ENCODE data around the gene TNS4.
A peak's percentile ranks its signal among the peaks of the same experiment; 100 is the strongest.

TNS4 gene

DNA sequence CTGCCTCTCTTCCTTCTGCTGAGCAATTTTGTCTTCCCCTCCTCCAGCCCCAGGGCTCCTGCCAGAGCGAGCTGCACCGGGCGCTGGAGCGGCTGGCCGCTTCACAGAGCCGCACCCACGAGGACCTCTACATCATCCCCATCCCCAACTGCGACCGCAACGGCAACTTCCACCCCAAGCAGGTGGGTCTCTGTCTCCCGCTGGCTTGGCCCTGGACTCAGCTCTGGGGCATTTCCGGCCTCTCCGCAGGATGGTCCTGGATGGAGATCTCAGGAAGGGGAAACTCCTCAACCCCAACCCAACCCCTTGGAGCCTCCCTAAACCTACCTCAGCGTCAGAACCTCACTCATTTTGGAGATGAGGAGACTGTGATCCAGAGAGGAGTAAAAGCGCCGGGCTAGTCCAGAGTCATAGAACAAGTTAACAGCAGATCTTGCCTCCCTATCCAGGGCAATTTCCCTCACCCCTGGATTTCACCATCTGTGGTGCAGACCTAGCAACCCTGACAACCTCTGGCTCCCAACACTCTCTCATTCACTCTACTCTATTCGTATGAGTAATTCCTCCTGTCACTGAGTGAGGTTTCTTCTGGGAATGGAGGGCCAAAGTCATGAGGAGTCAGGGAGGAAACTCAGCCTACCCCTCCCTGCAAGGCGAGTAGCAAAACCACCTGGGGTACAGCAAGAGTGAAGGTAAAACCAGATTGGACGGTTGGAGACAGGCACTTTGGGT is 47.4 kb downstream of the TNS4 start:
- no peak for DNase-seq

DNA sequence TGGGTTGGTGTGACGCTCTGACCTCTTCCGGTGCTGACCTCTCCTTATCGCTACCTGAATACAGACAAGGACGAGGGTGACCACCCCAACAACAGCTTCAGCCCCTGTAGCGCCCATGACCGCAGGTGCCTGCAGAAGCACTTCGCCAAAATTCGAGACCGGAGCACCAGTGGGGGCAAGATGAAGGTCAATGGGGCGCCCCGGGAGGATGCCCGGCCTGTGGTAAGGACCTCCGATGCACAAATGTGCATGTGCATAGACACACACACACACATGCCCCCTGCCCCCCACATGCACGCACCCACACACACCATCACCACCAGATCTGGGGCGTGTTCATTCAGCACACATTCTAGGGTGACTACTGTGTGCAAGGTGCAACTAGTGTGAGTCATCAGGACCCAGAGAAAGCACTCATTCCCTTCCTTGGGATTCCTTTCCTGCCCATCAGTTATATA is 48.5 kb downstream of the TNS4 start:
- DNase-seq, result no peak

DNA sequence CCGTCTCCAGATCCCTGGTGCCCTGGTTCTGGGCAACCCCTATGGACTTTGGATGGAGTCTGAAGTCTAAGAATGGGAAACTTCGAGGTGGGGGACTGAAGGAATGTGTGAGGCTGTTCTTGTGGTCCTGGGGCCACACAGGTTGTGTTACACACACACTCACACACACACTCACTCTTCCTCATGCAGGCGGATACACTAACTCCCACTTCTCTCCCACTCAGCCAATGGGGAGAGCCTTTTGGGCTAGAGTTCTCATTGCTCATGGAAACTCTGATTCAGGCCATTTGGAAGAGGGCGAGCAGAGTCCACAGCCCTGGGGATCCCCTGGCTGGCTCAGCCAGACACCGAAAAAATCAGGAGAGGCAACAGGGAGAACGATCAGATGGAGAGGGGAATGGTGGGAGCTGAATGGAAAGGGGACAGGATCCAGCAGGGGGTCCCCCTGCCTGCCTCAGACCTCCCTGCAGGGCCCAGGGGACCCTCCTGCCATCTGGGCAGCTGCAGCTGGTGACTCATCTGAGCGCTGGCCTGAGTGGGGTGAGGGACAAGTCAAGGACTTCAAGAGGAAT is 49.1 kb downstream of the TNS4 start:
- no peak for DNase-seq

DNA sequence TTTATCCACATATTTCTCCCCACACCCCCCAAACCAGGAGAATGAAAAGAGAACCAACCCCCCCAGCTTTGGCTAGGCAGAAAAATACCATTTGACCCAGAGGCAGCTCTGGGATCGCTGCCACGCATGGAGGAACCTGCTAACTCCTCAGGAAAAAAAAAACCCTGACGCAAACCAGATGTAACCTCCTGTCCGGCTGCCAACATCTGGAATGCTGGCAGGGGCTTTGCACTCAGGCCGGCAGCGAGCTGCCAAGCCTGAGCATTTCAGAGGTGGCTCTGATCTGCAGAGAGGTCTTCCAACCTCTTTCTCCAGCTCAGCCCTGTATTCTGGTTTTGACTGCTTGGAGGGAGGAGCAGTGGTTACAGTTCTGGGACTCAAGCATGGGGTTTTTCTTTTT is 50.0 kb downstream of the TNS4 start:
- DNase-seq, result no peak

DNA sequence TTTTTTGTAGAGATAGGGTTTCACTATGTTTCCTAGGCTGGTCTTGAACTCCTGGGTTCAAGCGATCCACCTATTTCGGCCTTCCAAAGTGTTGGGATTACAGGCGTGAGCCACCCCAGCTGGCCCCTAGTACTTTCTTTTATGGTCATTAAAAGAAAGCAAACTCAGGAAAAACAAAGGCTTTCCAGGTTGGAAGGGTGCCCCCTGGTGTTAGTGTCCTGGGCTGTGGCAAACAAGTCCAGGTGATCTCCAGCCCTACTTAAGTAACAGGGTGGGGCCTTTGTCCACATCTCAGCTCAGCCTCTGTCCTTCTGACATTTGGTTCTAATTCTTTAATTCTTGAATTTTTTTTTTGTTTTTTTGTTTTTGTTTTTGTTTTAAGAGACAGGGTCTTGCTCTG is 51.2 kb downstream of the TNS4 start:
- no peak for DNase-seq

DNA sequence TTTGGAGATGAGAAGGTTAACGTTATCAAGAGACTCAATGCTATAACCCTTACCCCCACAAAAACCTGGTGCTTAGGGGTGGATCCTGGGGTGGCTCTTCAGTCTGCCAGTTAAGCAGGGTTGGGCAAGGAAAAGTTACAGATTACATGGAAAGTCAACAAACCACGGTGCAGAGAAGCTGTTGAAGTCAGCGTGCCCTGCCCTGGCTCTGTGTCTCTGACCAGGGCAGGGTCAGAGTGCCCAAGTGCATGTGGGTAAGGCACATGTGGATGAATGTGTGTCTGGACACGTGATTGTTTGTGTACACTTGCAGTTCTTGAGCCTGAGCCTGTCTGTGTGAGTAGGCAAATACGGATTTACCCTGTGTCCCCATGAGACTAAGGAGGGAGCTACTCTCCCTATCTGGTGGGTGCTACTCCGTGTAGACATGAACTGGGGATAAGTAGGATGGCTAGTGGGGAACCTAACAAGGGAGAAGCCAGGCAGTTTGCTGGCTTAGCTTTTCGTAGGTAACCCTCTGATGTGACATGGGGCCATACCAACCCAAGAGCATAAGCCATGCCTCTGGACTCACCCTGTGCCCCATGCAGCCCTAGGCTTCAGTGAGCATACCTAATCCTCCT is 52.7 kb downstream of the TNS4 start:
- peak; percentile 55 for DNase-seq

DNA sequence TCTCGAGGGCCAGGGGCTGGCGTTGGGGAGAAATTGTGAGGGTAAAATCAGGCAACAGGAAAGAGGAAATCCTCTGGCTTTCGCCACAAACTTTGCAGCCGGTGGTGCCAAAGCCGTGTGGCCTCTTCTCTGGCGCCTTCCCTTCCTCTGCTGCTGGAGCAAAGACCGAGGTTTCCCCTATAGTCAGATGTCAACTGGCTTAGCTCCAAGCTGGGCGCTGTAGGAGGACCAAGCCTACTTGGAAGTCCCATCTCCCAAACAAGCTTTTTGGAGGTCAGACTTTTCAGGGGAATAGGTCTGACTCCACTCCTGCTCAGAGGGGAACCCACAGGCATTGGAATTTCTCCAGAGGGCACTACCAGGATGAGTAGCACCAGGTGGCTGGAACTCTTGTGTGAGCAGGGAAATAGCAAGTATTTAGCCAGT is 53.2 kb downstream of the TNS4 start:
- DNase-seq, result no peak

DNA sequence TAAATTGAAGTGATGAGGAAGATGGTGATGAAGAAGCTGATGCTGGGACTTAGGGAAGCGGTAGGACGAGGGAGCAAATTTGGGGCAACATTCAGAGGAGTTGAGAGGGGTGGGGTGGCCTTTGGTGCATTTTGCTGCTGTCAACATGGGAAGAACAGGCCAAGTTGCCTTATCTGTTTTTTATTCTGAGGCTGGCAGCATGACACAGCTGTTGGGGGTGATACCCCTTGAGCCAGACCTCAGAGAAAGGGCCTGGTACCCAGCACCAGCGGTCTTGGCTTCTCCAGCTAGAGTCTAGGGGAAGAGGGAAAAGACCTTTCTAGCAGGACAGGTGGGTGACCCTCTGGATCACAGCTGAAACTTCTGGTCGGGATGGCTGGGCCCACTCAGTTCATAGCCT is 53.6 kb downstream of the TNS4 start:
- DNase-seq, result no peak

DNA sequence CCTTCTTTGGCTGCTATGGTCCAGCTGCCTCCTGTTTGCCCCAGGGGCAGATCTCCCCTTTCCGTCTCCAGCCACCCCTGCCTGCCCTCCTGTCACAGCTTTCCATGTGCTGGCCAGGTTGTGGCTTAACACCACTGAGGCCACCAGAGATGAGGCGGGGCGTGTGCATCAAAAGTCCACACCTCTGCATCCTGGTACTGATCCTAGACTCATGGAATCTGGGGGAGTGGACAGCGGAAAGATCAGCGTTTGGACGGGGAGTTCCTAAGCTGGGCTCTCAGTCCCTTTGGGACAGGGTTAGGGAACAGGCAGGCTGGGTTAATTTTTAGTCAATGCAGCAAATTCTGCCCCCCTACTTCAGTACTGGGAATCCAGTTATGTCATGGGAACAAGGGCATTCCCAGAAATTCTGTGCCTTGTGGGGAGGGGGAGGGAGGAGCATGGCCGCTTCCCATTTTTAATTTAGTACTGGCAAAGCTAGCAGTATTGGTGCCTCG is 54.2 kb downstream of the TNS4 start:
- no peak for DNase-seq

DNA sequence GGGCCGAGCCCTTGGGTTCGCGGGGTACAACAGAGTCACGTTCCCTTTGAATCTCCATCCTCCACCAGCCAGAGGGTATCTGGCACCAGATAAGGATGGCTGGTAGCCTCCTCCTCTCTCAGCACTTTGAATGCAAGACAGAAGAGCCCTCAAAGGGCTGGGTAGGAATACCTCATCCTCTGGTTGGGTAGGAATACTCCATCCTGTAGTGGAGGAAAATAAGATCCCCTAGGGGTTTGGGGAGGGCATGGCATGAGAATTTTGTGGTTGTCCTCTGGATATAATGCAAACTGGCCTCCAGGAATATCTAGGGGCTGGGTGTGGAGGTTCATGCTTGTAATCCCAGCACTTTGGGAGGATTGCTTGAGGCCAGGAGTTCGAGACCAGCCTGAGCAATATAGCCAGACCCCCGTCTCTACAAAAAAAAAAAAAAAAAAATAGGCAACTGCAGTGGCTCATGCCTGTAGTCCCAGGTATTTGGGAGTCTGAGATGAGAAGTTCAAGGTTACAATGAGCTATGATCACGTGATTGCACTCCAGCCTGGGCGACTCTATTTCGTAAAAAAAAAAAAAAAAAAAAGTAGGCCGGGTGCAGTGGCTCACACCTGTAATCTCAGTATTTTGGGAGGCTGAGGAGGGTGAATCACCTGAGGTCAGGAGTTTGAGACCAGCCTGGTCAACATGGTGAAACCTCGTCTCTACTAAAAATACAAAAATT is 55.5 kb downstream of the TNS4 start:
- no peak for DNase-seq

DNA sequence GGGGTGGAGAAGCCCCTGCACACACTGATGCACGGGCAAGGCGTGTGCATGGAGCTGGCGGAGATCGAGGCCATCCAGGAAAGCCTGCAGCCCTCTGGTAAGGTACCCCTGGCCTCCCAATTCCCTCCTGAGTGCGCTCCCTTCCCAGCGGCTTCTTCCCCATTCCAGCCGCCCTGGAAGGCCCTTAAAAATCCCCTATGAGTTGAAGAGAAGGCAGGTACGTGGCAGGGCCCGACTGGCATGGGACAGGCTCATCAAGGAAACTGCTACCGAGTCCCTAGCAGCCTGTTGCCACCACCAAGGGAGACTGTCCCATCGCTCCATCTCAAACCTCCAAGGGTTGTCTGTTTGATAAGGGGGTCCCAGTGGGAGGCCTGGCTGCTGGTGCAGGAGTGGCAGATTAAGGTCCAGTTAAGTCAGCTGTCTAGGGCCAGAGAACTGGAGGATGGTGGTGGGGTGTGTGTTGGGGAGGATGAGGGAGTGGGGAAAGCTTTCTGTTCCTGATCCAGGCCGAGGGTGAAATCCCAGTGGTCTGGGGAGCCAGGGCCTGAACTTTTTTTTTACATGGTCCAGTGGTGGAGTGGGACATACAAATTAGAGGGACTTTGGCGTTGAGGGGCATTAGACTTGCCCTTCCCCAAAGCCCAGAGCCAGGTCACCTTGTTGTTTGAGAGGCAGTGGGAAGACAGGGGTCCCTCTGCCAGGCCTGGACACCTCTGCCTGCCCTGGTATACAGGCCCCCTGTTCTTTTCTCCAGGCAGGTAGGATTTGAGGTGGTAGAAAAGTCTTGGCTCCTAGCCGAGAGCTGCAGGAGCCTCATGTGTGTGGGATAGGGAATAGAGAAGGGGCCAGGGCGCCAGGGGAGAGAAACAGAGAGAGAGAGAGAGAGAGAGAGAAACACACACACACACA is 57.2 kb downstream of the TNS4 start:
- DNase-seq, result no peak

DNA sequence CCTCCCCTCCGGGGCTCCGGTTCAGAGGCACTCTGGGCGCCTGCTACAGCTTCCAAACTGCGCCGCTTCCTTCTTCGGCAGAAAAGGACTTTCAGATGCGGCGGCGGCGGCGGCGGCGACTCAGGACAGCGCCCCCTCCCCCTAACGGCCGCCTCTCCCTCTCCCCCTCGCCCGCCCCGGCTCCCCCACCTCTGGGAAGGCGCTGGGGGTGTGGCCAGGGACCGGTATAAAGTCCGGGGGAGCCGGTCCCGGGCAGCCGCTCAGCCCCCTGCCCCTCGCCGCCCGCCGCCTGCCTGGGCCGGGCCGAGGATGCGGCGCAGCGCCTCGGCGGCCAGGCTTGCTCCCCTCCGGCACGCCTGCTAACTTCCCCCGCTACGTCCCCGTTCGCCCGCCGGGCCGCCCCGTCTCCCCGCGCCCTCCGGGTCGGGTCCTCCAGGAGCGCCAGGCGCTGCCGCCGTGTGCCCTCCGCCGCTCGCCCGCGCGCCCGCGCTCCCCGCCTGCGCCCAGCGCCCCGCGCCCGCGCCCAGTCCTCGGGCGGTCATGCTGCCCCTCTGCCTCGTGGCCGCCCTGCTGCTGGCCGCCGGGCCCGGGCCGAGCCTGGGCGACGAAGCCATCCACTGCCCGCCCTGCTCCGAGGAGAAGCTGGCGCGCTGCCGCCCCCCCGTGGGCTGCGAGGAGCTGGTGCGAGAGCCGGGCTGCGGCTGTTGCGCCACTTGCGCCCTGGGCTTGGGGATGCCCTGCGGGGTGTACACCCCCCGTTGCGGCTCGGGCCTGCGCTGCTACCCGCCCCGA is 58.0 kb downstream of the TNS4 start, which contains the start of gene IGFBP4:
IGFBP4 (plus strand) TSS at position 255 of the 792 bp plus-strand sequence; CDS start at position 541, 286 bp downstream.
- no peak for DNase-seq

DNA sequence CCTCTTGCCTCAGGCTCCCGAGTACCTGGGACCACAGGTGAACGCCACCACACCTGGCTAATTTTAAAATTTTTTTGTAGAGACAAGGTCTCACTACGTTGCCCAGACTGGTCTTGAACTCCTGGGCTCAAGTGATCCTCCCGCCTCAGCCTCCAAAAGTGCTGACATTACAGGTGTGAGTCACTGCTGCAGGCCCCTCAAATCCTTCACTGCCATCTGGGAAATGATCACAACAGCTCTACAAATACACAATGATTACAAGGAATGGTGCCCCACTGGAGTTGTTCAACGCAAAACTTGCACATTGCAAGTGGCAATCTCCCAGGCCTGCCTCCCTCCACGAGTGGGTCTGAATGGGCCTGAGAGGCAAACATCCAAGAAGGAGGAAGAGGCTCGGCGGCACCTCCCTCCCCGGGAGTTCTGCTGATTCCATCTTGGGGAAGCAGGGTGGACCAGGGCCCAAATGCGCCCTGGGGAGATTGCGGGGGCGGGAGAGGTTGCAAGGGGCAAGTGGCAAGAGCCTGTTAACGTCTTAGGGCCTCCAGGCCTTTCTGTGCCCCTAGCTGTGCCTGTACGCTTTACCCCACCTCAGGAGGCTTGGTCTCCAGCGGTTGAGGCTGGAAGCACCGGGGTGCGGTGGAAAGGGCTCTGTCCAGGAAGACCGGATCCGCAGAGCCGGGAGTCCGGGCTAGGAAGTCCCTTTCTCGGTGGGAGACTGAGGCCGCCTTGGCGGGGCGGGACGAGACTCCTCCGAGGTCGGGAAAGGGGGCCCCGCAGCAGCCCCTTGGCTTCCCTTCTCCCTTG is 58.8 kb downstream of the TNS4 start:
- peak; percentile 34 for DNase-seq

DNA sequence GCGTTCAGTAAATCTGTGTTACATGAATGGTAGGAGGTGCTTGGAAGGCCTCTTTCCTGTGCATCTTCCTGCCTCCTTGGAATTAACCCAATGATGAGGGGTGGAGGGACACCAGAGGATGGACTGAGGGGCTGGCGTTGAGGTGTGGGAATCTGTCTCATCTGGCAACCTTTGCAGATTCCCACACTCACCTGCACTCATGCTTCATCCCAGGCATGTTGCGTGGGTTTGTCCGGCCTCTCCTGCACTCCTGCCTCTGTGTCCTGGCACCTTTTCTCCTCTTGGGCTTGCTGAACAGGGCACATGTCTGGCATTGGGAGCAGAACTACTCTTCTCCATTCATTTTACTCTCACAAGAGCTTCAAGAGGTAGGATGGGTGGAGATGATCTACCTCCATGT is 61.3 kb downstream of the TNS4 start:
- no peak for DNase-seq

DNA sequence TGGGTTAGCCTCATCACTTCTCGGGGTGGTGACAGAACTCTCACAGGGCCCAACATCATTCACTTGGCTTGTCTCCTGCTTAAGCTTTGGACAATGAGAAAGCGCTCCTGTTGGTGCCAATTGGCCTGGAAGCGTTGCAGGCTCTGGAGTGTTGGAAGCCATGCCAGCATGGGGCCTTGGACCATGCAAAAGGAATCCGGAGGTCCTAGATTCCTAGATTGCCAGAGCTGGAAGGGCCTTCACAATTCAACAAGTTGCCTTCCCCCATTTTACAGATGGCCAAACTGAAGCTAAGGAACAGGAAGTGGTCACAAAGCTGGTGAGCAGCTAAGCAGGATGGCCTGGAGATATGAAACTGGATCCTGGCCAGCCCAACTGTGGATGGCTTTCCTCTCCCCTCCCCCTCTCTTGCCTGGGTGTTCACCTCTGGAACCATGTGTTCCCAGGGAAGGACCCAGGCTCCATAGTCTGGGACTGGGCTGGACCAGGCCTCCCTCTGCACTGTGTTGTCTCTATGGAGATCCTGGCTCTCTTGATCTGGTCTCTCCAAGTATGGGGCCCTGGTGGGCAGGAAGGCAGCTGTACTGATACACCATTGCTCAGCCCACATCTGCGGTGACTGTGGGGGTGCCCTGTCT is 64.2 kb downstream of the TNS4 start:
- no peak for DNase-seq

DNA sequence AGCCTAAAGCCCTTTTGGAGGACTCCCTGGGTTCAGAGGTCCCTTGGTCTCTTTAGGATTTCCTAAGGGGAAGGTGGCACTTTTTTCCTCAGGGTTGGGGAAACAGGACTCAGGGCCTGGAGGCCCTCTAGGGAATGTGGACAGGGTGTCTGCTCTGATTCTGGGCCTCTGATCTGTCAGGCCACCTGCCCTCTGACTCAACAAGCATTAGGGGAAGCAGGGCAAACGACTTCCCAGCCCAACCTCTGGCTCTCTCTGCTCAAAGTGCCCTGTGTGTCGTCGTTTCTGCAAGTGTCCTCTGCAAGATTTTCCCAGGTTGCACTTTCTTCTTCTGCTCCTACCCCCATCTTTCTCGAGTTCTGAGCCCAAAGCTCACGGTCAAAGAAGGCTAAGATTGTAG is 64.8 kb downstream of the TNS4 start:
- no peak for DNase-seq

DNA sequence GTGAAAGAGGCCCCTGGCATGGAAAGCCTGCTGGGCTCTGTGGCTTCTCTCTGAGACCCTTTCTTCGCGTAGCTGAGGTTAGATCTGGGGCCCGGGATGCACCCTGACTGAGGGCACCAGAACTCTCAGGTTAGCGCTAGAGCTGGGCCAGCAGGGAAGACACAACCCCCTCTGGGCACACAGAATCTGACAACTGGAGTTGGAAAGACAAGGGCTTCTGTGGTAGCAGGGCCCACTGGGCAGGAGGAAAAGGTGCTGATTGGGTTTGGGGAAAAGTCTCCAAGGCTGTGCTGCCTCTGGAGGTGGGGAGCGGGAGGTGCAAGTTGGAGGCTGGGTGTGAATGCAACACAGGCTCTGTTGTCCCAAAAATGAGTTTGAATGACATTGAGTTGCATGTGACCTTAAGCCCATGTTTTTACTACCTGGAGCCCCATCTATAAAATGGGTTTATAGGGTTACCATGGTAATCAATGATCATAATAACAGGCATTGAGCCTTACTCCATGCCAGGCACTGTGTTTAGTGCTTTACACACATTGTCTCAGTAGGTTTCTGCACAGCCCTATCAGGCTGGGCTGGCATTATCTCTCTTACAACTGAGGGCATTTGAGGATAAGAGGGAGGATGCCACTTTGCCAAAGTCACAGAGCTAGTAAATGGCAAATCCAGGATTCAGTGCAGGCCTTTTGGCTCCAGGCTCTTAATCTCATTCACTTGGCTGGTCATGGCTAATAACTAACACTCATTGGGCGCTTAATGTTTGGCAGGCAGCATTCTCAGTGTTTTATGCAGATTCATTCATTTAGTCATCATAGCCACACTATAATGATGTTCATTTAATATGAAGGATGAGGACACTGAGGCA is 67.6 kb downstream of the TNS4 start:
- no peak for DNase-seq

DNA sequence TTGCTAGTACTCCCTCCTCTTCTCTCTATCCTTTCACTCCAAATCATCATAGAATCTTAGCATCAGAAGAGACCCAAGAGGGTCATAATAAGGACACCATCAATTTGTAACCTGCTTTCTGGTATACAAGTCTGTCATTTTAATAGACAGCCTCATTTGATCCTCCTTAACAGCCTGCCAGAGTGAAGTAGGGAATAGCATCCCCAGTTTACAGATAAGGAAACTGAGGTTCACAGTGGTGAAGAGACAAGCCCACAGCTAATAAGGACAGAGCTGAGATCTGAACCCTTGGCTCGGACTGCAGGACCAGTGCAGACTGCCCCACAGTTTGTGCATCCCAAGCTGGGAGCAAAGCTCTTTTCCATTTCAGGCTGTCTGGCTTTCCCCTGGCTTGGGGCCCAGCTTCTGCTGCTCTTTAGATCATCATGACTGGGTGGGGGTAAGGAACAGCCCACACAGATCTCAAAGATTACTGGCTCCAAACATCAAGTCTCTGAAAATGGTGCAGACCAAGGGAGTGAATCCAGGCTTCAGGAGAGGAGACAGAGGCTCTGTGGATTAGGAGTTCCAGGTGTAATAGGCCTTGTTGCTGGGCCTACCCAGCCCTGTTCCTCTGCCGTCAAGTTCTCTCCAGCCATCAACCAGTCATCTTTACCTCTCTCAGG is 68.4 kb downstream of the TNS4 start:
- DNase-seq, result no peak

DNA sequence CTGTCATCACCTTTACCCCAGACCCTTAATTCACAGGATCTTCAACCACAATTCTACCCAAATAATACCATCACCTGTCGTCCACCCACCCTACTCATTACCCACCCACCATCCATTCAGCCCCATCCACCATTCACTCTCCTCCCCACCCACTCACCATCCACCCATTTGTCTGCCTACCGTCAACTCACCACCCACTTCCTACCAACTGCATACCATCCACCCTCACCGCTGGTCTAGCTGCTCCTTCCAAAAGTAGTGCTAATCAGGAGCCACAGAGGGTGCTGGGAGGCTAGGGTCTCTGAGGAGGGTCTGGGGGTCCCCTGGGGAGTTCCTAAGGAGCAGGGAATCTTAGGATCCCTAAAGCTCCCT is 70.2 kb downstream of the TNS4 start:
- DNase-seq, result no peak

Data from DMS153 (cell line).